TTC549 (cell line): ENCODE data around the gene SLC36A1.
"Not testable (repeated sequence)": the region's sequence is repeated elsewhere in the genome, so short reads cannot be mapped to it uniquely, and the experiment has no call there.

Experiments
- FAIRE-seq: peaks from 2 replicates; lab custom pipeline; 2012; peaks lifted over from hg19 to GRCh38; lab: Jason Lieb, UNC

SLC36A1 gene

DNA sequence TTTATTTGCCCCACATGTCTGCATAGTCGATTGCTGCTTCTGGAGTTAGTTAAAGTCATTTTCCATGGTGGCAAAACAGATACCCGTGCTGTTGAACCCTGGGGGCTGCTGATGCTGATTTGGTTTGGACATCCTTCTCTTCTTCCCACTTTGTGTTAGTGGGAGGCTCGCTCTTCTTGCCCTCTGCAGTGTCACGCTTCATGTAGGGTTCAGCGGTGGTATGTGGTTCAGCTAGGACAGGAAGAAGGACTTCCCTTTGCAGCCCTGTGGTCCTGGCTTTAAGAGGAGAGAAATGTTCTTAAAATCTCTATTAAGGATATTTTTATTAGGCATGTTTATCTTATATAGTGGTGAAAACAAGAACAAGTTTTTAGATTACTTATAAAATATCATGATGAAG is 36.2 kb downstream of the SLC36A1 start:
- no peak for FAIRE-seq

GRCh38 chr5:151487544-151487943 is 40.1 kb downstream of the SLC36A1 start:
- FAIRE-seq, result no peak

DNA sequence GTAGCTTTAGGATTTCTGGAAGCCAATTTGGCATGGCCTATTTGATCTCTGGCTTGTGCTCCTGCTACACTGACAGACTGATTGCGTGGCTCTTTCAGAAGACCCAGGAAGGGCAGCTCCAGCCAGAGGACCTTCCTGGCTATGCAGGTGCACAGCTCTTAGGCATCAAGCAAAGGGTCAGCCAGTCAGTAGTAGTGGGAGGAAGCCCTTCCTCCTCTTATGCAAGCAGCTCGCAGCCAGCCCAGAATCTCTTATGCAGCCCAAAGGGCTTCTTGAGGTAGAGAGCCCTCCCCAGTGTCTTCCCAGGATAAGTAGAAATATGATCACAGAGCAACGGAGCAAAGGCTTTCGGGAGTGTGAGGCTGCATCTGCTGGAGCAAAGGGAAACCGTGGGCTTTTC is 43.2 kb downstream of the SLC36A1 start:
- FAIRE-seq, result no peak

DNA sequence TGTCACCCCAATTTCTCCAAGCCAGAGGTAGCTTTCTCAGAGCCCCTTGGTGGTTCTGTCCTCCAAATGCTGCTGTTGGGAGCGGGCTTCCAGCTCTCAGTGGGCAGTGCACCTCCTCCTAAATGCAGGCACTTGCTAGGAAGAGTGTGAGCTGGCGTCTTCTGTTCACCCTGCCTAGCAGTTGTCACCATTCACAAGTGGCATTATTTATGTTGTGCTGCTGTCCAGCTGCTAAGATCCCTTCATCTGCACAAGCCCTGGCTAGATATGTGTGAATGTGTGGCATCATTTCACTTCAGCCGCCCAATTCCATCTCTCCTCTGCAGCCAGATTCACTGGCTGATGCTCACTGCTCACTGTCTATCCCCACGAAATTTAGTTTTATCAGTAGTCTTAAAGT is 43.7 kb downstream of the SLC36A1 start:
- no peak for FAIRE-seq

DNA sequence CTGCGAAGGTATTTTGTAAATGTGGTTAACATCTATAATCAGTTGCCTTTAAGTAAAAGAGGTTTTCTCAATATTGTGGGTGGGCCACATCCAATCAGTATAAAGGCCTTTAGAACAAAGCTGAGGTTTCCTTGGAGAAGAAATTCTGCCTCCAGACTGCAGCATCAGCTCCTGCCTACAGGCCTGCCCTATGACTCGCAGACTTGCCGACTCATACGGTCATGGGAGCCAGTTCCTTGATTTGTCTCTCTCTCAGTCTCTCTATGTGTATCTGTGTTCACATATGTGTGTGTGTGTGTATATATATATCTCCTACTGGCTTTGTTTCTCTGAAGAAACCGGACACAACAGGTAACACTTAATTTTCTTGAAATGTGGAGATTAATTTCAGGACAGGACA is 45.3 kb downstream of the SLC36A1 start:
- no peak for FAIRE-seq

- no peak for FAIRE-seq
These were observed 46.3 kb downstream of the SLC36A1 start for GRCh38 chr5:151493665-151494064.

DNA sequence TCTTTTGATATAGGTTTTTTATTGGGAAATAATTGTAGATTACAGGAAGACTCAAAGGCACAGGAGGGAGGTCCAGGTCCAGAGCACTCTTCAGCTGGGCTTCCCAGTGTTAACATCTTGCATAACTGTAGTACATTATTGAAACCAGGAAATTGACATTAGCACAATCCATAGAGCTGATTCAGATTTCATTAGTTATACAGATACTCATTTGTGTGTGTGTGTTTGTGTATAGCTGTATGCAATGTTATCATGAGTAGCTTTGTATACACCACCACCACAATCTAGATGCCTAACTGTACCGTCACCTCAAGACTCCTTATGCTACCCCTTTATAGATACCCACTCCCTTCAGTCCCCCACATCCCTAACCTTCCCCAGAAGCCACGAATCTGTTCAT is 47.9 kb downstream of the SLC36A1 start:
- no peak for FAIRE-seq

DNA sequence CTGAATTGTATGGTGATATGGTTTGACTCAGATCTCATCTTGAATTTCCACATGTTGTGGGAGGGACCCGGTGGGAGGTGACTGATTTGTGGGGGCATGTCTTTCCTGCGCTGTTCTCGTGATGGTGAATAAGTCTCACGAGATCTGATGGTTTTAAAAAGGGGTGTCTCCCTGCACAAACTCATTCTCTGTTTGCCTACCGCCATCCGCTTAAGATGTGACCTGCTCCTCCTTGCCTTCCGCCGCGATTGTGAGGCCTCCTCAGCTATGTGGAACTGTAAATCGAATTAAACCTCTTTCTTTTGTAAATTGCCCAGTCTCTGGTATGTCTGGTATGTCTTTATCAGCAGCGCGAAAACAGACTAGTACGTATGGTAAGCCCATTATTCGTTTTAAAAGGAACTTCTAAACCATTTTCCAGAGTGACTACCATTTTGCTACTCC is 48.7 kb downstream of the SLC36A1 start:
- FAIRE-seq, result no peak

DNA sequence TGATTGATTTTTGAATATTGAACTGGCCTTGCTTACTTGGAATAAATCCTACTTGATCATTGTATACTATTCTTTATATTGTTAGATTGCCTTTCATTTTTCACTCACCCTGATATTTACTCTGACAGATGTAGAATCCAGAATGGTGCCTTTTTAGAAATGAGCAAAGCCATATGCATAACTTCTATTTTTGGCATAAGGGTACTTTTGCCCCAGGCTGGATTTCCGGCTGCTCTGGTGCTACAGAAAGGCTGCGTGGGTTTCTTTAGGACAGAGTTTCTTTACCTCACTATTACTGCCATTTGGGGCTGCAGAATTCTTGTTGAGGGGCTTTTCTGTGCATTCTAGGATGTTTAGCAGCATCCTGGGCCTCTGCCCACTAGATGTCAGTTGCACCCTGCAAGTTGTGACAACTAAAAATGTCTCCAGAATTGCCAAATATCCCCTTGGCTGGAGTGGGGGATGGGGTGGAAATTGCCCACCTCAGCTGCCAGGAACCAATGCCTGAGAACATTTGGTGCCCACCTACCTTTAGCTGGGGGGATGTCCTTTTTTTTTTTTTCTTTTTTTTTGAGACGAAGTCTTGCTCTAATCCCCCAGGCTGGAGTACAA is 50.1 kb downstream of the SLC36A1 start:
- FAIRE-seq, result no peak

- no peak for FAIRE-seq
These were observed 51.2 kb downstream of the SLC36A1 start for GRCh38 chr5:151498395-151499155.

DNA sequence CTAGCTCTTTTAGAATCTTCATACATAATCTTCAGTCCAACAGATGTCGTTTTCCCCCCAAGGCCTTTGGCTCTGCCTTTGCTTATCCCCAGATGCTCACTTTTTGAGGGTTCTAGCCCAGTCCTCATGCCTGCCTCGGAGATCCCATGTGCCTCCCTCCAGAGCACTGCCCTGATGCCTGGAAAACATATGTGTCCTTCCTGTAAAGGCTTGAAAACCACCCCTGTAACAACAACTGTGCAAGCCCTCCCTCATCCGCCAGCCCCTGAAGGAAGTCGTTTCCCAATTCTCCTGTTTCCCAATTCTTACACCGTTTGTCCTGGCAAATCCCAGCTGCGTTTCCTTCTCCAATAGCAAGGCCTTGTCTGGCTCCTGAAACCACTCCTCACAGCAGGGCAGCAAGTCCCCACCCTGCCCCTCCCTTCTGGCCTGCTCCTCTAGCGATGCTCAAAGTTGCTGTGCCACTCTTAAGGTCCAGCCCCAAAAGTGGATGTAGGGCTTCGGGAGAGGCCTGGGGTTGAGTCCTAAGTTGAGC is 52.2 kb downstream of the SLC36A1 start:
- no peak for FAIRE-seq

DNA sequence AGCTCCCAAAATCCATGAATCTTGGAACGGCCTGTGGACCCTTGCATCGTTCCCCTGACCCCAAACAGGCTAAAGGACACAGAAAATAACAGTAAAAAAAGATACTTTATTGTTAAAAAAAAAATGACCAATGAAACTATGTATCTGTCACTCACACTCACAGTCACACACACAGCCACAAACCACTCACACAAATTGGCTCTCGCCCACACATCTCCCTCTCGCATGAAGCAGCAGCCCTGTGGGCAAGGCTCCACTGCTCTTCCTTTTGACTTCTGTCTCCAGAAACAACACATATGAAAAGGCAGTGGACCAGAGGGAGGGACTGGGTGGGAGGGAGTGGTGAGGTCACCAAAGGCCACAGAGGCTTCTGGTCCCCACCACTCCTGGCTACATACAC is 56.6 kb downstream of the SLC36A1 start:
- no peak for FAIRE-seq

DNA sequence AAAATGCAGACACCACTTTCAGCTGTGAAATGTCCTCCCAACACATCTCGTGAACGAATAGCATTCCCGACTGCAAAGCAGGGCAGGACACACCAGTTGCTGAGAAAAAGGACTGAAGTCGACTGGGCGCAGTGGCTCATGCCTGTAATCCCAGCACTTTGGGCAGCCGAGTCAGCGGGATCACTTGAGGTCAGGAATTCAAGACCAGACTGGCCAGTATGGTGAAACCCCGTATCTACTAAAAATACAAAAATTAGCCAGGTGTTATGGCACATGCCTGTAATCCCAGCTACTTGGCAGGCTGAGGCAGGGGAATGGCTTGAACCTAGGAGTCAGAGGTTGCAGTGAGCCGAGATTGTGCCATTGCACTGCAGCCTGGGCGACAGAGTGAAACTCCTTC is 60.9 kb downstream of the SLC36A1 start:
- FAIRE-seq, result not testable (repeated sequence)

GRCh38 chr5:151509231-151509630 is 61.8 kb downstream of the SLC36A1 start:
- no peak for FAIRE-seq

GRCh38 chr5:151509836-151510235 is 62.4 kb downstream of the SLC36A1 start:
- FAIRE-seq, result no peak

GRCh38 chr5:151517122-151517920 is 69.9 kb downstream of the SLC36A1 start:
- FAIRE-seq, result no peak

- no peak for FAIRE-seq
These were observed 72.9 kb downstream of the SLC36A1 start for GRCh38 chr5:151520294-151520693.

DNA sequence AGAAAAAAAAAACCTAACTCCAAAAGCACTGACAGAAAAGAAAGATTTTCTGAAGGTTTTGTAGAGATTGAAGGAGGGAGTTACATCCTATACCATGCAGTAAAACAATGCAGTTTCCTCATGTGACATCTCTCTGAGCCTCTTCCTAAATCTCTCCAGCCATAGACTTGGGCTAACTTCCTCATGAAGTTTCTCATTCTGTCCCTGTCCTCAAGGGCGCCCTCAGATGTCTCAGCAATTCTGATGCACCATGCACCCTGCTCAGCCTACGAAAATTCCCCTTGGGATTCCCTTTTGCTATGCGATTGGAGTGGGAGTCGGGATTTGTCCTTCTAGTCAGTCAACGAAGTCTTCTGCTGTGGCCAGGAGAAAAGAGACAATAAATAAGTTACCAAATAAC is 74.8 kb downstream of the SLC36A1 start:
- FAIRE-seq, result no peak

GRCh38 chr5:151523335-151523734 is 75.9 kb downstream of the SLC36A1 start:
- FAIRE-seq, result no peak

- FAIRE-seq, result no peak
These were observed 80.8 kb downstream of the SLC36A1 start for GRCh38 chr5:151528153-151528552.

- FAIRE-seq, result no peak
These were observed 81.6 kb downstream of the SLC36A1 start for GRCh38 chr5:151528996-151529395.

- no peak for FAIRE-seq
These were observed 84.2 kb downstream of the SLC36A1 start for GRCh38 chr5:151531581-151531980.

DNA sequence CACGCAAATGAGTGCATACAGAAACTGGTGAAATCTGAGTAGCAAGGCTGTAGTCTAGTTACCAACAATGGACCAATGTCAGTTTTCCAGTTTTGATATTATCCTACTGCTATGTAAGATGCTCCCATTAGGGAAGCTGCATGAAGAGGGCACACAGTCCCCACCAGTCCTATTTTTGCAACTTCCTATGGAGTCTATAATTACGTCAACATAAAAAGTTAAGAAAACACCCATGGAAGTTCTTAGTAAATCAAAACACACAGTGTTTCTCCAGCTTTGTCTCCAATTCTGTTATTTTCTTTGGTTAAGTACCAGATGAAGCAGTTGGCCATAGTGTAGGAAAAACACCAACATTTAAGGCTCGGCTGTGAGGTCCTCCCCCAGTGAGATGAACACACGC is 85.0 kb downstream of the SLC36A1 start:
- no peak for FAIRE-seq
